SU-DHL-6 (cell line): Measurements from ENCODE around the gene STT3B.

ENCODE experiments used
- EZH2phosphoT487 ChIP-seq: fragments of 200-600 bp; sonication (generic), shearing (Covaris generic); conservative IDR thresholded peaks from 2 replicates; pipeline ENCODE4 v1.6.1; 2018; ENCODE audit warnings: mild to moderate bottlenecking, antibody characterized with exemption, low read length, moderate library complexity, mixed read lengths
- TF ChIP-seq, protein P1 (sequence below): fragments of 200-600 bp; sonication (generic); IDR thresholded peaks from one replicate; pipeline ENCODE4 v1.5.1; 2017; ENCODE audit warnings: antibody characterized with exemption, mild to moderate bottlenecking, low read length, moderate library complexity; ENCODE audit not compliant: insufficient read depth, poor library complexity, severe bottlenecking

DNA sequence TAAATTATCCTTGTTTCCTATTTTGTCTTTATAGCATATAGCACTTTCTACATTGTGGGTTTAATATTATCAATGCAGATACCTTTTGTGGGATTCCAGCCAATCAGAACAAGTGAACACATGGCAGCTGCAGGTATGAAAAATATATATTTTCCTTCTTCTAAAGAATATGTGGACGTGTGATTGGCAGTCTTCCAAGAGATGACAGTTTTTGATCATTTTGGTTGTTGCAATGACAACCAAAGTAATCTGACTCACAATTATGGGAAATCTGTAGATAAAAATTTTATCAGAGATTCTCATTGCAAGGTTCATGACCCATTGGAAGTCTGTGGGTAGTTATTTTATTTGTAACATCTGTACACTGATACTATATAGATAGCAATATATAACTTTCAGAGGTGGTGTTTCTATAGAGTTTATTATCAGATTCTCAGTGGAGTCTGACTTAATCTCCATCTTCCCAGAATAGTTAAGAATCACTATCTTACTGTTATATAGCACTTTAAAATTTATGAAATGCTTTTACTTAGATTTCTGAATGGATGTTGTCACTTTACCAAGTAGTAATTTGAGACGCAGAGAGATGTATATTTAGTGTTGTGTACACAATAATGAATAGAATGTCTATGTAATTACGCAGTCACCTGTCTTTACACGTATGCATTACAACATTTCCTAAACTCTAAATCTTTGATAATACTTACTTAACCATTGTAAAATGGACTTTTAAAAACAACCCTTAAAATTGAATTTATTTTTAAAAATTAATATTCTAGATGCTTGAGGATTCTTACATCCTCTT lies 82.5 kb downstream of the STT3B start:
- TF ChIP-seq, protein P1, sequence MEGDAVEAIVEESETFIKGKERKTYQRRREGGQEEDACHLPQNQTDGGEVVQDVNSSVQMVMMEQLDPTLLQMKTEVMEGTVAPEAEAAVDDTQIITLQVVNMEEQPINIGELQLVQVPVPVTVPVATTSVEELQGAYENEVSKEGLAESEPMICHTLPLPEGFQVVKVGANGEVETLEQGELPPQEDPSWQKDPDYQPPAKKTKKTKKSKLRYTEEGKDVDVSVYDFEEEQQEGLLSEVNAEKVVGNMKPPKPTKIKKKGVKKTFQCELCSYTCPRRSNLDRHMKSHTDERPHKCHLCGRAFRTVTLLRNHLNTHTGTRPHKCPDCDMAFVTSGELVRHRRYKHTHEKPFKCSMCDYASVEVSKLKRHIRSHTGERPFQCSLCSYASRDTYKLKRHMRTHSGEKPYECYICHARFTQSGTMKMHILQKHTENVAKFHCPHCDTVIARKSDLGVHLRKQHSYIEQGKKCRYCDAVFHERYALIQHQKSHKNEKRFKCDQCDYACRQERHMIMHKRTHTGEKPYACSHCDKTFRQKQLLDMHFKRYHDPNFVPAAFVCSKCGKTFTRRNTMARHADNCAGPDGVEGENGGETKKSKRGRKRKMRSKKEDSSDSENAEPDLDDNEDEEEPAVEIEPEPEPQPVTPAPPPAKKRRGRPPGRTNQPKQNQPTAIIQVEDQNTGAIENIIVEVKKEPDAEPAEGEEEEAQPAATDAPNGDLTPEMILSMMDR = no peak
- TF ChIP-seq EZH2phosphoT487 = no peak
